ENCODE results near the gene TXNDC5. TPM values are rescaled to one million over a fixed set of nuclear protein-coding genes. Genes with fewer than 3 reads are reported as not detected.
A peak's percentile ranks its signal among the peaks of the same experiment; 100 is the strongest.

TXNDC5 gene
- total RNA-seq, 1 donor from 2014 or later, result 110 TPM

GRCh38 chr6:7832904-7833750, 77.5 kb downstream of the TXNDC5 start:
- DNase-seq (ENCODE audit: low spot score), result no peak
- Mint-ChIP-seq H3K4me3 (ENCODE audit: unreplicated experiment) (no peak overlapping the region), H3K27me3 (ENCODE audit: unreplicated experiment) (peaks cover 1% of the 10 kb centered on the region), H3K9me3 (ENCODE audit: unreplicated experiment) (no peaks in the 10 kb centered on the region), H3K36me3 (ENCODE audit: low read depth, unreplicated experiment) (no peaks in the 10 kb centered on the region), H3K4me1 (ENCODE audit: unreplicated experiment) (peaks cover 4% of the 10 kb centered on the region), H3K27ac (ENCODE audit: unreplicated experiment) (peak overlapping the region; percentile 3)
- no peak for TF ChIP-seq CTCF (IDR thresholded peaks at IDR 0.05; ENCODE audit: unreplicated experiment)

Other genes starting within 250 kb of the TXNDC5 start
- gene BMP6, start 184.7 kb downstream of the TXNDC5 start, total RNA-seq (ENCODE audit: unreplicated experiment), result 0.97 TPM
- gene BLOC1S5, start 153.6 kb upstream of the TXNDC5 start, total RNA-seq (ENCODE audit: unreplicated experiment), result 13.2 TPM
- 14.0 TPM for gene EEF1E1, start 191.8 kb upstream of the TXNDC5 start, total RNA-seq (ENCODE audit: unreplicated experiment)

All from endothelial cell (in vitro differentiated cells).